D721Med (cell line): ENCODE data around the gene CYP2C19.
"Not testable (repeated sequence)": the region's sequence is repeated elsewhere in the genome, so short reads cannot be mapped to it uniquely, and the experiment has no call there.

Experiments used
- DNase-seq: peaks from one replicate; pipeline ENCODE4 v3.0.0; 2011; ENCODE audit warnings: low spot score; ENCODE audit not compliant: insufficient read length
- FAIRE-seq: peaks from 2 replicates; lab custom pipeline; 2011; peaks lifted over from hg19 to GRCh38; lab: Jason Lieb, UNC
- CTCF ChIP-seq: IDR thresholded peaks from 2 replicates; pipeline ENCODE4 v1.5.1; 2012; ENCODE audit warnings: mild to moderate bottlenecking, control low read depth; ENCODE audit not compliant: insufficient read depth; ENCODE audit errors: missing control alignments

Gene CYP2C19

DNA sequence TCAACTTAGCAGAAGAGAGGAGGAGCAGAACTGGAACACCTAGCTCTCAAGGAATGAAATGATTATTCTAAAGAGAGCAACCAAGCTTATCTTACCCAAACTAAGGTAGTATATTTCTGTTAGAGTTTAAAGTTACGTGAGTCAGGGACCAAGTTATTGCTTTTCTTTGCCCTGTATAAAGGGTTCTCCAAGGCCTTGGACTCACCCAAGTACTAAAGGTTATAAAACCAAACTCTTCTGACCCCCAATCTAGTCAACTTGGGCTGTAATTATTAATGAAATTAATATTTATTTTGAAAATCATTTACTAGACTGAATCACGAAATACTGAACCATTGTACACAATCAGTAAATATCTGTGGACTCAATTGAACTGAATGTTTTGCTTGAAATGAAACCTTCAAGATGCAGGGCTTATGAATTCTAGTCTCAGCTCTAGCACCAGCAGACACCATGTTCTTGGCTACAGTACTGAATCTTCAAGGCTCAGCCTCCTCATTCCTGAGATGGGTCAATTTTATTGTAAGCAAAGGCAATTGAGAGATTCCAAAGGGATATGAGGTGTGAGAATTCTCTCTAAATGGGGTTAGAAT, 1.8 kb upstream of the CYP2C19 start:
- DNase-seq (no peak), FAIRE-seq (no peak)
- no peak for TF ChIP-seq CTCF

DNA sequence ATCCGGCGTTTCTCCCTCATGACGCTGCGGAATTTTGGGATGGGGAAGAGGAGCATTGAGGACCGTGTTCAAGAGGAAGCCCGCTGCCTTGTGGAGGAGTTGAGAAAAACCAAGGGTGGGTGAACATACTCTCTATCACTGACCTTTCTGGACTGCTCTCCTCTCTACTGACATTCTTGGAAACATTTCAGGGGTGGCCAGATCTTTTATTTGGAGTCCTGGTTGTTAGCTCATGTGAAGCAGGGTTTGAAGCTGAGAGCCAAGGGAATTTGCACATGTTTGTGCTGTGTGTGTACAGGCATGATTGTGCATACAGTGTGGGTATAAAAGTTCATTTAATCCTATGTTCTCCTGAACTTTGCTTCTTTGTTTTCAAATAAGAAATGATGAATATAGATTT, 12.9 kb downstream of the CYP2C19 start:
- not testable (repeated sequence) for DNase-seq, FAIRE-seq

DNA sequence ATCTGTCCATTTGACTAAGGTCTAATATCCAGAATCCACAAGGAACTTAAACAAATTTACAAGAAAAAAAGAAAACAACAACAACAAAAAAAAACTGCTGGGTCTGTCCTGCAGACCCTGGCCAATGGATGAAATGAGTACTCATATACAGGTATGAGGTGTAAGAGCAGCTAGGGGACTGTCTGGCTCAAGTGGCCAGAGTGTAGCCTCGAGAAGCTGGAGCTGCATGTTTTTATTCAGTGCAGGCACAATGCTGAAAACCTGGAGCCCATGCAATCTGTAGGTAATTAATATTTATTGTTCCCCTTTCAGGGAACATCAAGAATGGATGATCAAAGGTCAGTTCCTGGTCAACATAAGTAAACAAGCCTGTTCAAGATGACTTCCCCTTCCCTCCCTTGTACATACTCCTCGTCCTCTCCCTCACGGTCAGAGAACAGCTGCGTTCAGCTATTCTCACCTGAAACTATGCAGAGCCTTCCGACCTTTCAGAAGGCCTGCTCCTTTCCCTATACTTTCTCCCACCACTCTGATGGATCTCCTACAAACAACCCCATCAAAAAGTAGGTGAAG, 15.5 kb downstream of the CYP2C19 start:
- no peak for TF ChIP-seq CTCF
- FAIRE-seq (no peak), DNase-seq (no peak)

GRCh38 chr10:94780844-94781243, 18.4 kb downstream of the CYP2C19 start:
- FAIRE-seq (no peak), DNase-seq (no peak)
- TF ChIP-seq CTCF, result no peak

- FAIRE-seq, result no peak
- TF ChIP-seq CTCF, result no peak
- no peak for DNase-seq
These were observed 21.8 kb downstream of the CYP2C19 start for GRCh38 chr10:94784256-94784655.

DNA sequence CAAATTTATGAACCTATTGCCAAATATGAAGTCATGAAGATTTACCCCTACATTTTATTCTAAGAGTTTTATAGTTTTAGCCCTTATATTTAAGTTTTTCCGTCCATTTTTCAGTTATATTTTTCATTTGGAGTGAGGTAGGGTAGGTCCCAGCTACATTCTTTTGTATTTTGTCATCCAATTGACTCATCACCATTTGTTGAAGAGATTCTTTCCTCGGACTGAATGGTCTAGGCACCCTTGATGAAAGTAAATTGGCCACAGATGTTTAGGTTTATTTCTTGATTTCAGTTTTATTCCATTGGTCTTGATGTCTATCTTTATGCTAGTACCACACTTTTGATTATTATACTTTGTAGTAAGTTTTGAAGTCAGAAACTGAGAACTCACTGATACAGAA, 22.7 kb downstream of the CYP2C19 start:
- TF ChIP-seq CTCF, result no peak
- DNase-seq (no peak), FAIRE-seq (no peak)

- not testable (repeated sequence) for DNase-seq, FAIRE-seq
These were observed 38.1 kb downstream of the CYP2C19 start for GRCh38 chr10:94800551-94800950.

DNA sequence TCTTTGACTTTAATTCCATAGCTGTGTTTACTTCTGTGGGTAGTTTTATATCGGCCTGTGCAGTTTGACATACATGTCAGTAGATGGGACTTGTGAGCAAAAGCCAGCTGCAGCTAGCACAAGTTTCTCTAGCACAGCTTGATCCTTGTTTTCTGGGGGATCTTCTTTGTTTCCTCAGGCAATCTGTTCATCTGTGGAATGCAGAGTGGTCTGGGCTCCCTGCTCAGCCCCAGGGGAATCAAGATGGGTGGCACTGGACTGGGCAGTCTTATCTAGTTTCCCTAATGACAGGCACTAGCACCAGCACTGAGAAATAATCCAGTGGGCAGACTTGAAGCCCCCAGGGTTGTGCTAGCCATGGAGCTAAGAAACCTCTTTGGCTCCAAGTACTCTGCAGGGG, 40.8 kb downstream of the CYP2C19 start:
- DNase-seq (no peak), FAIRE-seq (no peak)
- TF ChIP-seq CTCF, result no peak

DNA sequence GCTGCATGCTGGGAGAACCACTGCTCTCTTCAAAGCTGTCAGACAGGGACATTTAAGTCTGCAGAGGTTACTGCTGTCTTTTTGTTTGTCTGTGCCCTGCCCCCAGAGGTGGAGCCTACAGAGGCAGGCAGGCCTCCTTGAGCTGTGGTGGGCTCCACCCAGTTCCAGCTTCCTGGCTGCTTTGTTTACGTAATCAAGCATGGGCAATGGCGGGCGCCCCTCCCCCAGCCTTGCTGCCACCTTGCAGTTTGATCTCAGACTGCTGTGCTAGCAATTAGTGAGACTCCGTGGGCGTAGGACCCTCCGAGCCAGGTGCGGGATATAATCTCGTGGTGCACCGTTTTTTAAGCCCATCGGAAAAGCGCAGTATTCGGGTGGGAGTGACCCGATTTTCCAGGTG, 67.5 kb downstream of the CYP2C19 start:
- not testable (repeated sequence) for FAIRE-seq

More for the DNA sequence above, 67.5 kb downstream of the CYP2C19 start:
- DNase-seq, result not testable (repeated sequence)
